ENCODE results near the gene AIPL1.

DNA sequence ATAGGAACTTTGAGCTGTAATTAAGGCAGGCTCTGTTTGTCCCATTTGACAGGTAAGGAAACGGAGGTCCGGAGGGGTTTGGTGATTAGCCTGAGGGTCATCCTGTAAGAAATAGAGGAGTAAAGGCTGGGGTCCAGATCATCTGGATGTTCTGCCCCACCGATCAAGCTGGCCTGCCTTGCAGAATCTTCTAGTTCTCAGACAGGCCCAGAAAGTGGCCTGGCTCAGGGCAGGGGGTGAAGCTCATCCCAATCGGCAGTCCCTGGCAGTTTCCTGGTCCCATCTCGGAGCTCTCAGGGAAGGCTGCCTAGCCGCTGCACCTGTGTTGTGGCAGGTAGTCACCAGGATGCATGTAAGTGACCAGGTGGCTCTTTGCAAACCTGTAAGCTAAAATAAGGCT is 13.6 kb upstream of the AIPL1 start:
- no peak for TF ChIP-seq POLR2A (IDR thresholded peaks at IDR 0.05)
- TF ChIP-seq, protein P1, sequence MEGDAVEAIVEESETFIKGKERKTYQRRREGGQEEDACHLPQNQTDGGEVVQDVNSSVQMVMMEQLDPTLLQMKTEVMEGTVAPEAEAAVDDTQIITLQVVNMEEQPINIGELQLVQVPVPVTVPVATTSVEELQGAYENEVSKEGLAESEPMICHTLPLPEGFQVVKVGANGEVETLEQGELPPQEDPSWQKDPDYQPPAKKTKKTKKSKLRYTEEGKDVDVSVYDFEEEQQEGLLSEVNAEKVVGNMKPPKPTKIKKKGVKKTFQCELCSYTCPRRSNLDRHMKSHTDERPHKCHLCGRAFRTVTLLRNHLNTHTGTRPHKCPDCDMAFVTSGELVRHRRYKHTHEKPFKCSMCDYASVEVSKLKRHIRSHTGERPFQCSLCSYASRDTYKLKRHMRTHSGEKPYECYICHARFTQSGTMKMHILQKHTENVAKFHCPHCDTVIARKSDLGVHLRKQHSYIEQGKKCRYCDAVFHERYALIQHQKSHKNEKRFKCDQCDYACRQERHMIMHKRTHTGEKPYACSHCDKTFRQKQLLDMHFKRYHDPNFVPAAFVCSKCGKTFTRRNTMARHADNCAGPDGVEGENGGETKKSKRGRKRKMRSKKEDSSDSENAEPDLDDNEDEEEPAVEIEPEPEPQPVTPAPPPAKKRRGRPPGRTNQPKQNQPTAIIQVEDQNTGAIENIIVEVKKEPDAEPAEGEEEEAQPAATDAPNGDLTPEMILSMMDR (IDR thresholded peaks at IDR 0.05), result no peak

Data from lower leg skin (tissue), 3 donors.